ENCODE results near the gene BMP6. TPM values are rescaled to one million over a fixed set of nuclear protein-coding genes. Genes with fewer than 3 reads are reported as not detected.

Gene BMP6
- total RNA-seq, 1 experiment from 2014 or later, result 0.06 TPM

DNA sequence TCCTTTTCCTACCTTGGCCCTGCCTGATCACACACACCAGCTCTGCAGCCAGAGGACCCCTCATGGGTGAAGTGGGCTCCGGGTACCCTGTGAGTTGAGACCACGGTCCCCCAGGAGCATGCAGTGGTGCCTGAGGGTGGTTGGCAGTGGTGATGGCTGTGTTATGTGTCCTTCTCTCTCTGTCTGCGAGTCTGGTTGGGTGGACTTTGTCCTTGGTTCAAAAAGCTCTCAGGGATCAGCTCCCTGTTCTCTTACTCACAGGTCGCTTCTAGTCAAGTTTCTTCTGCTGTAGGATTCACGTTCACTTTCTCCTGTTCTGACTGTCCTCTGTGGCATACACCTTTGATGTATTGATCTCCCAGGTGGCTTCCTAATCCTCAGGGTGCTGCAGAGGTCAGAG, 100.1 kb downstream of the BMP6 start:
- no peak for DNase-seq (ENCODE audit: low read depth)

DNA sequence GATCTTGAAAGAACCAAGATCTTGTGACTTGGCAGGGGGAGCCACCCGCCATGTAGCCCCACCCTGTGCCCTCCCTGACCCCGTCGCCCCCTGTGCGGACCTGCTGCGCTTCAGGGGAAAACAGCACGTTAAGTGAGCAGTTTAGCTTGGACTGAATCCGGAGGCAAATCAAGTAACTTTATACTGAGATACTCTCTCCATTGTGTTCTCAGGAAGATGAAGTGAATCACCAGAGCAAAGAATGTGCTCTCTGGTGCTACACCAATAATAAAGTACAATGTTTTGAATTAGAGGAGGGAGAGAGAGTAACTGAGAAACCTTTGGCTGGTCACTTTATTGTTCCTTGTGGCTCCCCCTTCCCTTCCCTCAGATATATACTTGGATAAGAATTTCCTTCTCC, 101.2 kb downstream of the BMP6 start:
- DNase-seq (ENCODE audit: low read depth), result peak; percentile 3

DNA sequence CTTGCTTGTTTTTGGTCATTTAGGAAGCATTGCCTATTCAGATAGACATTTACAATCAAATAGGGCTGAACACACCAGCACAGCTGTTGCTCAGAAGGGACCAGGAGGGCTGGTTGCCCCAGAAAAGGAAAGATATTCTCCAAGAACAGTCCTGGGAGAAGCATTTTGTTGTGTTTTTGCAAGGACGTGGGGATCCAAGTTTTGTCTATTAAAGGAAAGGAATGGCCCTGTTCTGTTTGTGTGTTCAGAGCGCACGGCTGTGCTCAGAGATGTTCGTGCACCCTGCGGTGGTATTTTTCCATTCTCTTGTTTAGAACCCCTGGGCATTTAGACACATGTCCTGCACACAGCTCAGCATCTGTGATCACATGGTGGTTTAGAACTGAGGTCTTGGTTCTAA, 102.2 kb downstream of the BMP6 start:
- DNase-seq (ENCODE audit: low read depth), result no peak

DNA sequence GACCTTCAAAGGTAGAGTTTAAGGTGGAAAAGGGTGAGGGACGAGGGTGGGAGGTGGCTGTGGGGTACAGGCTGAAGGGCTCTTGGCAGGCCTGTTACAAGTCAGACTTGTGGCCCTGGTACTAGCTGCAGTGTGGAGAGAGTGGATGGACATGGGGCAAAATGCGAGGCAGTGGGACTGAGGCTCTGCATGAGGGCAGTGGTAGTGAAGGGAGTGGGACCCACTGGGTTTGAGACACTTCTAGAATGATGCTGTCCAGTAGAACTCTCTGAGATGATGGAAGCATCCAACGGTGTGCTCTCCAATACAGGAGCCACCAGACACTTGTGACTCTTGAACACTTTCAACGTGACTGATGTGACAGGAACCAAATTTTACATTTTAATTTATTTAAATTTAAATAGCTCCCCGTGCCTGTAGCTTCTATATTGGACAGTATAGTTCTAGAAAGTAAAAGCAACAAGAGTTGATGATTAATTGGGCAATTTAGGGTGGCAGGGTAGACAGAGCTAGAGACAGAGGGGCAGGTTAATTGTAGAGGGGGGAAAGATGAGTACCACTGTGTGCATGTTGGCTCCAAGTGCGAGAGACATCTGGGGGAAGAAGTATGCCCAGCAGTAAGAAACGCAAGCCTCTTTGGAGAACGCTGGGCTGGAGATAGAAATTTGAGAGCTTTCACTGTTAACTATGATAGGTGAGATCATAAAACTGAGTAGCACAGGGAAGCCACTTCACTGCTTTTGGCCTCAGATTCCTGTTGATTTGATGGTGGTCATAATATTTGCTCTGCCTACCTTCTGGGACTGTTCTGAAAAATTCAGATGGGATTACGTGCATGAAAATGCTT, 107.2 kb downstream of the BMP6 start:
- DNase-seq (ENCODE audit: low read depth), result no peak

DNA sequence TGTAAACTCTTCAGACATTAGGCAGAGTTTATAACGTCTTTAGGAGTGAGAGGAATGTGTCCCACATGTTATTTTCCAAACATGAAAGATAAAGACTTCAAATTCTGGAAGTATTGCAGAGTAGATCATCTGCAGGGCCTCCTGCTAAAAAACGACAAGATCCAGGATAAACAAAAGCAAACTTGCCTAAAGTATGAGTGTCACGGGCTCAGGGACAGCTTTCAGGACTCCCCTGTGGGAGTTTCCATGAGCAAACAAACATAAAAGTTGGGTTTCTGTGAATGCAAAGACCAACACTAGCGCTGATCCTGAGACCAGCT, 107.8 kb downstream of the BMP6 start:
- DNase-seq (ENCODE audit: low read depth), result no peak

DNA sequence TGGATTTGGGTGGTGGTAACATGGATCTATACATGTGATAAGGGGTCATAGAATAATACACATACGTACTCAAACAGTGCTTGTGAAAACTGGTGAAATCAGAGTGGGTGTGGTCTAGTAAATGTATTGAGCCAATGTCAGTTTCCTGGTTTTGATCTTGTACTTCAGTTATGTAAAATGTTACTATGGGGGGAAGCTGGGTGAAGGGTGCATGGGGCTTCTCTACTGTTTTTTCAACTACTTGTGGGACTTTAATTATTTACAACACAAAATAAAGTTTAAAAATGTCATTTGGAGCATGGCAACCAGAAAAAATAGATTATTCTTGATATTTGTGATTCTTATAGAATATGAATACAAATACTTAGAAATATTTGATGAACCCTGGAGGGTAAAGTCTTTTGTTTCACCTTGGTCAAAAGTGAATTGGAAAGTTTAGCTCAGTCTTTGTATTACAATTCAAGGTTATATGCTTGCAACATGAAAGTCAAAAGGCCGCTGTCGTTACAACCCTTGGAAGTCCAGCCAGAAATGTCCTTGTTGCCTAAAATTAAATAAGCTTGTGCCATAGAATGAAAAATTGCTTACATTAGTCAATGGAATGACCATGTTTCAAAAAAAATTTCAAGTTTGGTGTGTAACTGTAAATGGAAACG, 110.6 kb downstream of the BMP6 start:
- no peak for DNase-seq (ENCODE audit: low read depth)

DNA sequence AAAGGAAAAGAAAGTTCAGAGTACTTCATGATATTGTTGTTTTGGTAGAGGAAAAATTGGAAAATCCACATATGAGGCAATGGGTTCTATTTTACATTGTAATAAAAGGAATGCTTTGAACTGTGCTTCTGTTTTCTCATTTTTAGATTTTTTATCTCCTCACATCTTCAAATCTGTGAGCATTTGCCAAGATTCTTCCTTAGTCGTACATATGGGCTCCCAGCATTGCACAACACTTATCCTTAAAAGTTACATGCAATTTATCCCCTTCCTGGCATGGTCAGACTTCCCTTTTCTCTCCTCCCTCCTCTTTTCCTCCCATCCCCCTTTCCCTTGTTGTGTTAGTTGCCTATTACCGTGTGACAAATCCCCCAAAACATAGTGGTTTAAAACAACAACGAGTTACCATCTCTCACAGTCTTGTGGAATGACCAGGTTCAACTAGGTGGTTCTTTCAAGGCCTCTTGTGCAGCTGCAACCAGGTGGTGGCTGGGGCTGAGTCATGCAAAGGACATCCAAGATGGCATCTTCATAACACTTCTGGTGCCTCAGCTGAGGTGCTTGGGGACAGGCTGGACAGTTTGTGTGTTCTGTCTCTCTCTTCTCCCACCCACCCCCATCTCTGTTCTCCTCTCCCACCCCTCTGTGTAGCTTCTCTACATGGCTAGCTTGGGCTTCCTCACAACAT, 116.0 kb downstream of the BMP6 start:
- no peak for DNase-seq (ENCODE audit: low read depth)

DNA sequence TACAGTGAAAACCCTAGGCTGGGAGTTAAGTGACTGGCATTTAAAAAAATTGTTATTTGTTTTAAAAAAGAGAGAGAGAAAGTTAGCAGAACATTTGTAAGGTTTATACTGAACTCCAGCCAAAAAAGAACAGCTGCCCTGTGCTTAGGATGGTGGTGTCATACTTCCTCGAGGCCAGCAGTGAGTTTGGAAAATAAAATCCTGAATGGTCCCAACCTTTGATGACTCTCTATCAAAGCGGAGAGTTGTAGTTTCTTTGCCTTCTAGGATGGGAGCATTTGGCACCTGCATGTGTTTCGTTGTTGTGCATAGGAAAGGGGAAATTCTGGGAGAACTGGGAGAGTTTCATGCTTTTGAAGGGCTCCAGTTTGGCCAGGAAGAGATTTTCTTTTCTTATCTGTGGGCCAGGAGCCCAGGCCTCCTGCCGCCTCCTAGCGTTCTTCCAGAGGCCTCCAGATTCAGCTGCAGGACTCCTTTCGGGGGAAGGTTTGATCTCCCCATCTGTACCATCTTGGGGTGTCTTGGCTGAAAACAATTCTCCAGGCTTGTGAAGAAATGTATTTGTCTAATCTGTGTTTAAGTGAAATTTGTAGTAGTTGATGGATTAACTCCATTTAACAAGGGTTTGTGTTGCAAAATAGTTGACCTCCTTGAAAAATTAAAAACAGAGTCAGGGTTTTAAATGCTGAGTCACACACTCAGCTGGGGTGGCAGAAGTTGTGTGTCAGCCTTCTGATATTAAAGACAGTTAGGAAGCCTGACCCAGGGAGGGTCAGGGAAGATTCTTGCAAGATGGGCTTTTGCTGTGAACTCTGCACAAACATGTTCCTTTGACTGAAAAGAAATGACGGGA, 121.3 kb downstream of the BMP6 start:
- peak; percentile 79 for DNase-seq (ENCODE audit: low read depth)

DNA sequence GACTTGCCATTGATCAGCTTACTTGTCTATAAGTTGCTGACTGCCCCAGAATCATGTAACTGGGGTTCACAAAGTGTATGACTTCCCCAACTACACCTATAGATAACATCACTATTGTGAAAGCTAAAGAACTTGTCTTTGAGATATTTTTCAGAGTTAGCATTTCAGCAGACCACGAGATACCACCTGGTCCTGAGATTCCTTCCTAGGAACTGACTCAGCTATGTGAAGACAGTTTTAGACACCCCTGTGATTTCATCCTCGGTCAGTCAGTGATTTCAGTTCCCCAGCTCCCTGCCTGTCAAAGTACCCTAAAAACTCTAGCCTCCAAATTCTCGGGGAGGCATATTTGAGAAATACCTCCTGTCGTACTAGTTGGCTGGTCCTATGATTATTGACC, 122.3 kb downstream of the BMP6 start:
- no peak for DNase-seq (ENCODE audit: low read depth)

DNA sequence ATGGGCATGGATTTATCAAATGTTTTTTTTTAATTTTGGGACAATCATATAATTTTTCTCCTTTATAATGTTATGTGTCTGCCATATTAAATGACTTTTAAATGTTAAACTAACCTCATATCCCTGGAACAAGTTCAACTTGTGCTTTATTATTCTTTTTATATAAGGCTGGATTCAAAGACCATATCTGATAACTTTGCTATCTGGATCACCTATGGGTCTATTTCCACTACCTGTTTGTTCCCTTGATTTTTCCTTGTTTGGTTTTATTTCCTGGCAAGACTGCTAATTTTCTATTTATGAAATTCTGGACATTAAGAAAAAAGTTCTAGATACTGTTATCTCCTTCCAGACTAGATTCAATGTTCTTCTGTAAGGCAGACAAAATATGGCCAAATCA, 125.9 kb downstream of the BMP6 start:
- DNase-seq (ENCODE audit: low read depth), result no peak

DNA sequence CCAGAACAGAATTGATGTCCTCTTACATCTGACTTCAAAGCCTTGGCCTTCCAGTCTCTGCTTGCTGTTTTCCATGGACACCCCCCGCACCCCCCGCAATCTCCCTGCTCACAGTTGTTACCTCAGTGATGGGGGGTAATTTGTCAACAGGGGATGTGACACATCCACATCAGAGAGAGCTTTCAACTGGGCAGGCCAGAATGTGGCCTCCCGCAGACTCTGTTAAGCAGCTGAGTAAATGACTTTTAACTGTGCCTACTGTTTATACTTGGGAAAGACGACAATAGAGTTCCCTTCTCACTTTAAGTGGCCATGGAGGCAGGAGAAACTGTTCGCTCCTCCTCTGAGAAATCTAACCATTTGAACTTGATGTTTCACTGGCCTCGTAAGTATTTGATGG, 133.7 kb downstream of the BMP6 start:
- no peak for DNase-seq (ENCODE audit: low read depth)

DNA sequence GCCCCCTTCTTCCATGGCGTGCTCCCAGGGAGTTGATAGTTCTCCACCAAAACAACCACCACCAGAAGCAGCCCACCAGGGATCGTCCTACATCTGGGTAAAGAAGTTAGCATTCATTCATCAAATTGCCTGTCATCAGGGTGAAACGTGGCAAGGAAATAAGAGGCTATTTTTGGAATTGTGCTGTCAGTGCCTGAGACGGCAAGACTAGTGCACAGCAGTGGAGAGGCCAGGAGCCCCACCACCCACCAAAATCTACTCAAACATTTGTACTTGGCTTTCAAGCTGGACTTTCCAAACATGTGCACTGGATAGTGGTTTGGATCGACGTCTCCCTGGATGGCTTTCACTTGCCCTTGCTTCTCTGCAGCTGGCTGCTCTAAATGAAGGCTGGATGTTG, 139.9 kb downstream of the BMP6 start:
- DNase-seq (ENCODE audit: low read depth), result no peak

DNA sequence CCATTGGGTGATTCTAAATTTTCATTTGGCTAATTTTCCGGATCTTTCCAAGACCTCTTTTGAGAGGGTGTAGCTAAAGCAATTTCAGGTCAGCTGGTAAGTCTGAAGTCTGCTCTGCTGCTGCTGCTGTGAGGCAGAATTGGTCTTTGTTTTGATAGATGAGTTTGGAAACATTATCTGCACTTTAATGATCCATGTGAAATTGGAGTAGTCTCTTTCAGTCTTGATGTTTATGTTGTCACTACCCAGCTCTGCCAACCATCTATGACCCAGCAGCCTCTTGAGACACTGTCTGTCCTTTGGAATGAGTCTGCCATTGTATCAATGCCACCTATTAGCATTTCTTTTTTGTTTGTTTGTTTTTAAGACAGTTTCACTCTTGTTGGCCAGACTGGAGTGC, 140.6 kb downstream of the BMP6 start:
- DNase-seq (ENCODE audit: low read depth), result no peak

DNA sequence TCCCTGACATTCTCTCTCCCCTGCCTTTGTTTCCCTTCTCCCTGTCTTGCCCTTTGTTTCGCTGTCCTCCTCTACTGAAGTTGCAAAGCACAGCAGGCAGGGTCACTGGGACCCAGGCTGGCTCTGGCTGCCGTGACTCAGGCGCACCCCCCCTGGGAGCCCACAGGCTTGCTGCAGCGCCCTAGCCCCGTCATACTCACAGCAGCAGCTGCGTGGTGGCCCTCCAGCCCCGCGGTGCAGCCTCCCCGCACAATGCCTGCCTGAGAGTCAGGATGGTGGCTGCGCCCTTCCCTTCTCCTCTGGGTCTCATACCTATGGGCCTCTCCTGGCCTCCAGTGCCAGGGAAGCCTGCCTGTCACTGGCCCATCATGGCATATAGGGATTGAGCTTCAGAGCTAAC, 143.0 kb downstream of the BMP6 start:
- no peak for DNase-seq (ENCODE audit: low read depth)

DNA sequence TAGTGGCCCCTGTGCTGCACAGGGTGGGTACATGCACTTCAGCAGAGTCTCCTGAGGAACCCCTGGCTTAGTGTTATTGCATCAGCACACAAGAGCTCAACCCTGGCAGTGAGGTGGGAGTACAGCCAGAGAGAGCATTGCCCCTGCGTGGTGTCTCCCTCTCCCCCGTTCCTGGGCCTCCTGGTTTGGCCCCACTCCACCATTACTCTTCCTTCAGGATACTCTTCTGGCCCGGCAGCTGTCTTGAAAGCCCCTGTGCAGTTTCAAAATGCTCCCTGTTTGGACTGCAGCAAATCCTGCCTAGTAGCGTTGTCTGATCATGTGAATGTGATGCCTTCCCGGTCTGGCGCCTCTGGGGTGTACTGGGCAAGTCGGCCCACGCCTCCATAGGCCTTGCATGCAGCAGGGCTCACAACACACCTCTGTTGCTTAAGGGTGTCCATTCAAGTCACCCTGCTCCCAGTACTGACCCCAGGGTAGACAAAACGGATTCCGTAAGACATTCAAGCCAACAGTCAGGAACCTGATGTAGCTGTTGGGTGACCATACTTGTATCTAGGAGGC, 152.6 kb downstream of the BMP6 start:
- no peak for DNase-seq (ENCODE audit: low read depth)

DNA sequence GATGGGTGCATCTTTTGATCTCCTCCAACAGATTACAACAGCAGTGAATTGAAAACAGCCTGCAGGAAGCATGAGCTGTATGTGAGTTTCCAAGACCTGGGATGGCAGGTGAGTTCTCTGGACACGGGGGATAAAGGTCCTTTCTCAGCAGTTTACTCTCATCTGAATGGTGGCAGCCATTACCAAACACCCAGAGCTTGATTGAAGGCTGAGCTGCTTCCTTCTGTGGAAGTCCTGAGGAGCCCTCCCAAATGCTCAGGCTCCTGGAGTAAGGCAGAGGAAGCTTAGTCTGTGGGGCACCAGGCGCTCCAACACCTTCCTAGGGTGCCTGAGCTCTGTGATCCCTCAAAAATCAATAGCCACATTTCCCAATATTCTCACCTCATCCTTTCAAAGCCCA, 153.1 kb downstream of the BMP6 start:
- DNase-seq (ENCODE audit: low read depth), result no peak

DNA sequence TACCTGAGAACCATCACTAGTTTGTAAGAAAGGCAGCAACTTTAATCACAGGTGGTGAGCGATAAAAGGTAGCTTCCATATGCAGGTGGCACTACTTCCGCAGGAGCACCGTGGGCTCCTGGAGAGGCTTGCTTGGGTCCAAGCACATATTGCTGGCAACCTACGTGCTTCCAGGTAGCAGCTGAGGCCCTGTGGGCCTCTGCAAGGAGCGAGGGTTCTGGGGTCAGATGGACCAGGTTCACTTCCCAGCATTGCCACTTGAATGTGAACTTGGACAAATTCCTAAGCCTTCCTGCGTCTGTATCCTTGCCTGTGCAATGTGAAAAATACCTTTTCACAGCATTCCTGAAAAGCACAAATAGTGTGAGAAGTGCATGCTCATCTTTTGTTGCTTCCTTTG, 153.7 kb downstream of the BMP6 start:
- no peak for DNase-seq (ENCODE audit: low read depth)

DNA sequence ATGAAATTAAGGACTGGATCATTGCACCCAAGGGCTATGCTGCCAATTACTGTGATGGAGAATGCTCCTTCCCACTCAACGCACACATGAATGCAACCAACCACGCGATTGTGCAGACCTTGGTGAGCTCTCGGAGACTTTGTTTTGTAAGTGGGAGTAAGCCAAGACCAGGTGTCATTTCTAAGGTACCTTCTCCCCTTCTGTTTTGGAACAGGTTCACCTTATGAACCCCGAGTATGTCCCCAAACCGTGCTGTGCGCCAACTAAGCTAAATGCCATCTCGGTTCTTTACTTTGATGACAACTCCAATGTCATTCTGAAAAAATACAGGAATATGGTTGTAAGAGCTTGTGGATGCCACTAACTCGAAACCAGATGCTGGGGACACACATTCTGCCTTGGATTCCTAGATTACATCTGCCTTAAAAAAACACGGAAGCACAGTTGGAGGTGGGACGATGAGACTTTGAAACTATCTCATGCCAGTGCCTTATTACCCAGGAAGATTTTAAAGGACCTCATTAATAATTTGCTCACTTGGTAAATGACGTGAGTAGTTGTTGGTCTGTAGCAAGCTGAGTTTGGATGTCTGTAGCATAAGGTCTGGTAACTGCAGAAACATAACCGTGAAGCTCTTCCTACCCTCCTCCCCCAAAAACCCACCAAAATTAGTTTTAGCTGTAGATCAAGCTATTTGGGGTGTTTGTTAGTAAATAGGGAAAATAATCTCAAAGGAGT, 154.2 kb downstream of the BMP6 start:
- DNase-seq (ENCODE audit: low read depth), result no peak

DNA sequence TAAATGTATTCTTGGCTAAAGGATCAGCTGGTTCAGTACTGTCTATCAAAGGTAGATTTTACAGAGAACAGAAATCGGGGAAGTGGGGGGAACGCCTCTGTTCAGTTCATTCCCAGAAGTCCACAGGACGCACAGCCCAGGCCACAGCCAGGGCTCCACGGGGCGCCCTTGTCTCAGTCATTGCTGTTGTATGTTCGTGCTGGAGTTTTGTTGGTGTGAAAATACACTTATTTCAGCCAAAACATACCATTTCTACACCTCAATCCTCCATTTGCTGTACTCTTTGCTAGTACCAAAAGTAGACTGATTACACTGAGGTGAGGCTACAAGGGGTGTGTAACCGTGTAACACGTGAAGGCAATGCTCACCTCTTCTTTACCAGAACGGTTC, 154.8 kb downstream of the BMP6 start:
- no peak for DNase-seq (ENCODE audit: low read depth)

DNA sequence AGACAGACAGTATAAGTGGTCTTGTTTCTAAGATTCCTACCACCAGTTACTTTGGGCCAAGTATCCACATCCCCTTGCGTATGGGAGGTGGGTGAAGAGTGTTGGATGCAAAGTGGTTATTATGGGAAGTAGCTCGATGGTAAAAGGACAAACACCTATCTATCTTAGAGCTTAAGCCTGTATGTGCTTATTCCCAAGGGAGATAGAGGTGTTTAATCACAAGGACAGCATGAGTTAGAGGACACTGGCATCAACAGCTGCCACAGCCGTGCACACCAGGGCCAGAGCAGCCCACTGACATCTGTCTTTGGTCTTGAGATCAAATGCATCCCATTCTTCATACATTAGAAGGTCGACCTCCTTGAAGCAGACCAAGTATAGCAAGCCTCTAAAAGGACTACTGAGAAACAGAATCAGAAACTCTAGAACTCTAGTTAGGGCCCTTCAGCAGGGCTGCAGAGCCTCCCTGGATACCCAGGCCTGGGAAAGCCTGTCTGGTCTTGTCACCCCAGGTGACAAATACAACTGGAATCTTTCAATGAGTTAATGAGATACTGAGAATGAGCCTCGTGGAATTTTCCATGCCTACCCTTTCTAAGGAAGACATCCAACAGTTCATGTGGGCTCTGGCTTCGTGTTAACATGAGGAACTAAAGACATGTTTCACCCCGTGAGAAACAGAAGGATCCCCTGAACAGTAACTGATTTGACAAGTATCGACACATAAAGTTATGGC, 156.0 kb downstream of the BMP6 start:
- DNase-seq (ENCODE audit: low read depth), result no peak

Measured in LHCN-M2 (cell line).